Fibroblast of villous mesenchyme (primary cell): Measurements from ENCODE around the gene PTTG1IP2. TPM values are rescaled to one million over a fixed set of nuclear protein-coding genes. Genes with fewer than 3 reads are reported as not detected.

ENCODE experiments used
- DNase-seq: peaks from one replicate; pipeline ENCODE4 v3.0.0-alpha.2; 2010; ENCODE audit warnings: low read depth
- H3K4me3 ChIP-seq: 2 replicates; pipeline ENCODE4 v1.5.1; 2011; ENCODE audit warnings: low read depth, mild to moderate bottlenecking, low read length
- CTCF ChIP-seq: IDR thresholded peaks from 2 replicates; pipeline ENCODE4 v1.5.1; 2012; ENCODE audit warnings: low read depth, mild to moderate bottlenecking, low read length; ENCODE audit not compliant: insufficient read depth
- total RNA-seq: library from RNA; depleted of rRNA; stranded (reverse); fragments of >200 nt; gene quantifications from 2 replicates; pipeline ENCODE4 v1.2.3, GENCODE V29; 2012

PTTG1IP2 gene
- total RNA-seq: not detected in 2 replicates

DNA sequence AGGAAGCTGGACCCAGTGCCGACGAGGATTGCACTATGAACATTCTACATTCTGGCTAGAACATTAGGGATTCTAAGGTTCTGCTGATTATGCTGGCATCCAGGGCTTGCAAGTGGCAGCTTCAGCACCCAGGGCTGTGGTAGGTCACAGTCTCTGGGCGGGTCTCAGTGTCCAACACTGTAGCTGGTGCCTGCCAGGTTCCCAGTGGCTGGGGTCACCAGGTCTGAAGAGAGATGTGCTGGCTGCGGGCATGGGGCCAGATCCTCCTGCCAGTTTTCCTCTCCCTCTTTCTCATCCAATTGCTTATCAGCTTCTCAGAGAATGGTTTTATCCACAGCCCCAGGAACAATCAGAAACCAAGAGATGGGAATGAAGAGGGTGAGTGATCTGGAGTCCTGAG lies at the start of gene PTTG1IP2:
Gene PTTG1IP2 (plus strand): TSS at position 86 of the 400 bp plus-strand sequence. CDS start 148 bp downstream, at position 234.
- H3K4me3 ChIP-seq: no peak within 1 kb of the TSS
- TF ChIP-seq CTCF: no peak
- DNase-seq: no peak

GRCh38 chr7:90421651-90422050 lies 47.8 kb upstream of the PTTG1IP2 start:
- H3K4me3 ChIP-seq: no peak overlapping the region
- TF ChIP-seq CTCF: no peak
- no peak for DNase-seq

GRCh38 chr7:90424720-90425119 lies 44.7 kb upstream of the PTTG1IP2 start:
- no peak for TF ChIP-seq CTCF
- no peak for DNase-seq
- no peak overlapping the region for H3K4me3 ChIP-seq

- no peak for TF ChIP-seq CTCF
- H3K4me3 ChIP-seq: no peak overlapping the region
- DNase-seq: no peak
Observed at GRCh38 chr7:90425376-90425775, 44.1 kb upstream of the PTTG1IP2 start.

DNA sequence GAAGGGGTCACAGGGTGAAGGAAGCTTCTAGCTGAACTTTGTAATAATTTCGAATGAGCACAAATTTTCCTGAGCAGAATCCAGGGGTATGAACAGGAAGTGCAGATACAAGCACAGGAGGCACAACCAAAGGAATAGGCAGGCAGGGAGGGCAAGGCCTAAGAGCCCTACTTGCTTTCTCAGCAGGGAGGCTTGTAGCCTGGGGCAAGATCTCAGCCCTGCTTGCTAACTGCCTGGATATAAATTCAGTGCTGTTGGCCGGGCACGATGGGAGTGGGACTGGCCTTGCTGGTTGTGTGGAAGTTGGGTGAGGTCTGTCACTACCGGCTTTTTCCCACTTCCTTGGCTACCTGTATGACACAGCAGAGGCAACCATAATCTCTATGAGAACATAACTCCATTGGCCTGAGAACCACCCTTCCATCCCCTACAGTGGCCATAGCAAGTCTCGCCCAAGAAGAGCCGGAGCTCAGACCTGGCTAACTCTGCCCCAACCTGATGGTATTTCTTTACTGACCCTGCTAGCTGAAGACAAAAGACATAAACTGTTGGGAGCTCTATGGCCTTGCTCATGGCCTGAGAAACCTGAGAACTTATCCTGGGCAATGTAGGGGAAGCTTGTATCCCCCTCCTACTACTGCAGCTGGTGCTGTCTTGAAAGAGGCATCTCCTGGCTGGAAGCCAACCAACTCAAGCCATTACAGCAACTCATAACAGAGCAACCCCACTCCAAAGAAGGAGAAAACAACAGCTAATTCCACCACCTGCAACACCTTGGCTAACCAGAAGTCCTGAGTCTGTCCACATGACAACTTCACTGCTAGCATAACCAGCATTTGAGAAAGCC lies 38.6 kb upstream of the PTTG1IP2 start:
- TF ChIP-seq CTCF: no peak
- DNase-seq: no peak
- no peak overlapping the region for H3K4me3 ChIP-seq

DNA sequence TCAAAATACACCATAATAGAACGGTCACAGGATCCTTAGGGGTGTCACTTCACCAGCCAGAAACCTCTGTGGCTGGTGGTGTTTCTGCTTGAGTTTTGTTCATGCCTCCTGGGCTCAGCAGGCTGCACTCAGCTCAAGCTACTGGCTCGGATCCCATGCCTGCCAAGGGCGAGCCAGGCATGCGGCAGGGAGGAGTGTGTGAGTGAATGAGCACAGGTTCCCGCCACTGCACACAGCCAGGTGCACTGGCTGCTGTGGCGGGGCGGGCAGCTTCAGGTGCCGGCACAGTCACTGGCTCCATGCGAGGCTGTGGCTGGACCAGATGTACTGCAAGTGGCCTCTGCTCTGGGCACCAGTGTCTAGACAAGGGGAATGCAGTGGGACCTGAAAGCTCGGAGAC lies 36.7 kb upstream of the PTTG1IP2 start:
- no peak for DNase-seq
- no peak for TF ChIP-seq CTCF
- no peak overlapping the region for H3K4me3 ChIP-seq
